Measurements from ENCODE around the gene DUSP6.
"Not testable (repeated sequence)": the region's sequence is repeated elsewhere in the genome, so short reads cannot be mapped to it uniquely, and the experiment has no call there.

The DUSP6 gene

DNA sequence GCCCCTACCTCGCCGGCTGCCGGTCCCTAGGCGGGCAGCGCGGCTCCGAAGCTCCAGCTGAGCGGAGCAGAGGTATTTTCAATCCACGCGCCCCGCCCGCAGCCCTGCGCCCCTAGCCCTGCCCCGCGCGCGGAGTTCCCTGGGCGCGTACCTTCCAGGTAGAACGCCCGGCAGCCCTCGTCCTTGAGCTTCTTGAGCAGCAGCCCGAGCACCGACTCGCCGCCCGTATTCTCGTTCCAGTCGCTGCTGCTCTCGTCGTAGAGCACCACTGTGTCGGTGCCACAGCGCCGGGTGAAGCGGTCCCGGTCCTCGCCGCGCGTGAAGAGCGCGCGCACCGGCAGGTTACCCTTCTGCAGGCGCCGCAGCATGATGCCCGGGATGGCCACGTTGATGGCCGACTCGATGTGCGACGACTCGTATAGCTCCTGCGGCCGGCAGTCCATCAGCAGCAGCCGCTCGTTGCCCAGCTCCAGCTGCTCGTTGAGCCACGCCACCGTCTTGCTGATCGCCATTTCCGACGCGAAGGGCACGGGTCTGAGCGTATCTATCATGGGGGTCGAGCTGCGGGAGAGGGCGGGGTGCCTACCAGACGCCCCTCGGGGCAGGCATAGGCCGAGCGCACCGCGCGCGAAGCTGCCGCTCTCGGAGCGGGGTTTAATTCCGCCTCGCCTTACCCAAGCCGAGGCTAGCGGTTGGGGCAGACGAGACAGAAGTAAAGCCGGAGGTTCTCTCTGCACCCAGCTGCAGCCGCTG is 636 bp downstream of the DUSP6 start:
- peak; percentile 78 for DNase-seq

DNA sequence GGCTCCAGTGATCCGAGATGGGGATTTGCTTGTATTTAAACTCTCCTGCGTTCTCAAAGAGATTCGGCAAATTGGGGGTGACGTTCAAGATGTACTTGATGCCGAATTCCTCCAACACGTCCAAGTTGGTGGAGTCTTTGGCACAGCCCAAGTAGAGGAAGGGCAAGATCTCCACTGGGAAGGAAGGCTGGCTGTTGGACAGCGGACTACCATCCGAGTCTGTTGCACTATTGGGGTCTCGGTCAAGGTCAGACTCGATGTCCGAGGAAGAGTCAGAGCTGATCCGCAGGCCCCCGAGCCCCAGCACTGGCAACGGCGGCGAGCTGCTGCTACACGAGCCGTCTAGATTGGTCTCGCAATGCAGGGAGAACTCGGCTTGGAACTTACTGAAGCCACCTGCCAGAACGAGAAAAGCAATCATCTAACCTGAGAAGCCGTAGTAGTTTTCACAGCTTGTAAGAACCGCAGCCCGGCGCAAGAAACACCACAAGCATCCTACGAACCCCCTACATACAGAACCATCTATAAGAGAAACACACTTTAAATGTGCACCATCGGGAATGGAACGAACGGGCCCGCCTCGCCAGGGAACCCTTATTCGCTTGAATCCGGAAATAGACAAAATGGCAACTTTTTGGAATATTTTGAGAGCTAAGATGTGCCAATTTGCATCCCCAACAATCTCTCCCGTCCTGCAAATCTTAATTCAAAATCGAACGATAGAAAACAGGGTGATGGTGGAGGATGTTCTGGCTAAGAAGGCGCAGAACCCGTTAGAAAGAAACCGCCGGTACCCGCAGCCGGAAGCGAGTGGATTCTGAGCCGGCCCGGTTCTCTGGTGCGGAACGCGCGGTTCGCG is 1.4 kb downstream of the DUSP6 start:
- peak; percentile 65 for DNase-seq

- DNase-seq: no peak
Observed at GRCh38 chr12:89350260-89350629, 2.1 kb downstream of the DUSP6 start.

DNA sequence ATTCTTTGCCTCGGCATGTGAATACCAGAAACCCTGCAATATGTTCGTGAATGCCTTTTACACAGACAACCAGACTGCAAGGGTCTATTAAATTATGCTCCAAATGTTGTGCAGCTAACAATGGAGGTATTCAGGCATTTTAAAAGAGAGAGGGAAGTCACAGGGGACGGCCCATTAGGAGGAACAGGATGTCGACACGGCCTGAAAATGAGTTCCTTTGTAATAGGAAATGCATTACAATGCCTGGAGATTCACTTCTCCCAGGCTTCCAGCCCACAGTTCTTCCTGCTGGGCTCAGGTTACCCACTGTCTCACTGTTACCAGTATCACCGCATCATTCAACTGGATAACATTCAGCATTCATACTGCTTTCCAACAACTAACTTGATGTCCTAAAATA is 2.5 kb downstream of the DUSP6 start:
- no peak for DNase-seq

DNA sequence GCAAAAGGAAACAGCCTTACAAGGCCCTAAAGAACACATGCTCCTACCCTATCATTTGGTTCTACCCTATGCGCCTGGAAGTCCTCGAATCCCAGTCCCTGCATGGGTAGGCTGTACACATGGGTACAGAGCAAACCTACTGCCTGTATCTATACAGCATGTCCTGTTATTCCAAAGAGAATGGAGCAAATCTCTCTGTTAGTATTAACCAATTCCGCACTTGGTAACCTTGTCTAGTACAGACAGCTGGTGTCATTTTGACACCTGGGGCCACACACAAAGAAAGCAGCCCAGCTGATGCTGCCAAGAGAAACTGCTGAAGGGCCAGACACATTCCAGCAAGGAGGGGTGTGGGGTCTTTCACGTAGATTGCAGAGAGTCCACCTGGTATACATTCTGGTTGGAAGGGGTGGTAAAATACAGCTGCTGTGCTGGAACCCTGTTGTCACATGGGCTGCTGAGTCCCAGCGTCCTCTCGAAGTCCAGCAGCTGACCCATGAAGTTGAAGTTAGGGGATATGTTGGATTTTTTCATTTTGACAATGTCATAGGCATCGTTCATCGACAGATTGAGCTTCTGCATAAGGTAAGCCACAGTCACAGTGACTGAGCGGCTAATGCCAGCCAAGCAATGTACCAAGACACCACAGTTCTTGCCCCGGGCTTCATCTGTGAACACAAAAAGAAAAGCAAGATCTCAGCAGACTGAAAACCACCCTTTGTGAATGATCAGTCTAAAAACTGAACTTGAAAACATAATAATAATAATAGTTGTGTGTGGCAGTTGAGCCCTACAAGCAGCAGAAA is 3.2 kb downstream of the DUSP6 start:
- DNase-seq: no peak

DNA sequence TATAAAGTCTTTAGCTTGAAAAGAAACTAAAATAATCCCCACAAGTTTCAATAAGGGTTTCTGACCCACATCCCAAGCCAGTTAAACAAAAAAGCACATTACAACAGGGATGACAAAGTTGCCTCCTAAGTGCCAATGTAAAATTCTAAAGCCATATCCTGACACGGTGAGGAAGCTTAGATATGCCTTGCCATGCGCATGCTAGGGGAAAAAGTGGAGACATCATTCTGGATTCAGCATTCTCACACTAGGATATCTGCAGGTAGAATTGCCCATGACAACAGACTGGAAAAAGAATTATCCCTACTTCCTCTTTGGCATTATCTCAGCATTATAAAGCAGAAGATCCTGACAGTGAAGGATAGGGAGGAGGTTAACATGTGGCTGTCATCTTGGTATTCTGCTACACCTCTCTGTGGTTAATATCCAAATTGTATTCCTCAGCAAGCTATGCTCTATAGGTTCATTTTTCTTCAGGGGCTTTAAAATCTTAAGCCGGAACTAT is 4.9 kb downstream of the DUSP6 start:
- DNase-seq: no peak

GRCh38 chr12:89346741-89347324 is 5.5 kb downstream of the DUSP6 start:
- DNase-seq: no peak

GRCh38 chr12:89345830-89346740 is 6.2 kb downstream of the DUSP6 start:
- no peak for DNase-seq

DNA sequence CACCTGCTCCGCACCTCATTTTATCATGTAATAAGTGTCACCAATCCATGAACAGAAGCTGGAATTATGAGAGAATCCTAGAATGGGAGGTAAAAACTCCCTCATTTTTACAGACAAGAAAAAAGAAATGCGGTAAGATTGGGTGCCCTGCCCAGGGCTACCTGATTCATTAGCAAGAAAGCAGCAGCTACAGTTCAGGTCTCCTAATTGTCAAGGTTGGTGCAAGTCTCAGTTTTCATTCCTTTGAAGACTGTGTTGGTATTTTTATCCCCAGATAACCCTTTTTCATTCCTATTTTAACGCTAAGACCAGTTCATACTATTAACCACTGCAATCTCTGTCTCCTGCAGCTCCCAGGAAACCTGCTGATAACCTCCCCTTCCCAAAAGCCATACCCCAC is 6.9 kb downstream of the DUSP6 start:
- DNase-seq: no peak

DNA sequence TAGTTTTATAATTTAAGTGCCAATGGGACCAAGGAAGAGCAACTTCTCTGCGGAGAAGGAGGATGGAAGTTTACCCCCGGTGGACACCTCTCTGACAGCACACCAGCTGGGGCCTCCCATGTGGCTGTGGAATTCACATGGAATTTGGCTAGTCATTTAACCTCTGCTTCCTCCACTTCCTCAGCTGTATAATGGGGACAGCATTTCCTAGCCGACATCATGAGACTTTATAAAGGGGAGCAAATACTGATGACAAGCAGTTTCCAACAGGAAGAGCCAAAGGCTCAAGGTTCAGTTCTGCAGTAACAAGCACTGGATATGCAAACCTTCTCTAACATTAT is 7.5 kb downstream of the DUSP6 start:
- DNase-seq: no peak

DNA sequence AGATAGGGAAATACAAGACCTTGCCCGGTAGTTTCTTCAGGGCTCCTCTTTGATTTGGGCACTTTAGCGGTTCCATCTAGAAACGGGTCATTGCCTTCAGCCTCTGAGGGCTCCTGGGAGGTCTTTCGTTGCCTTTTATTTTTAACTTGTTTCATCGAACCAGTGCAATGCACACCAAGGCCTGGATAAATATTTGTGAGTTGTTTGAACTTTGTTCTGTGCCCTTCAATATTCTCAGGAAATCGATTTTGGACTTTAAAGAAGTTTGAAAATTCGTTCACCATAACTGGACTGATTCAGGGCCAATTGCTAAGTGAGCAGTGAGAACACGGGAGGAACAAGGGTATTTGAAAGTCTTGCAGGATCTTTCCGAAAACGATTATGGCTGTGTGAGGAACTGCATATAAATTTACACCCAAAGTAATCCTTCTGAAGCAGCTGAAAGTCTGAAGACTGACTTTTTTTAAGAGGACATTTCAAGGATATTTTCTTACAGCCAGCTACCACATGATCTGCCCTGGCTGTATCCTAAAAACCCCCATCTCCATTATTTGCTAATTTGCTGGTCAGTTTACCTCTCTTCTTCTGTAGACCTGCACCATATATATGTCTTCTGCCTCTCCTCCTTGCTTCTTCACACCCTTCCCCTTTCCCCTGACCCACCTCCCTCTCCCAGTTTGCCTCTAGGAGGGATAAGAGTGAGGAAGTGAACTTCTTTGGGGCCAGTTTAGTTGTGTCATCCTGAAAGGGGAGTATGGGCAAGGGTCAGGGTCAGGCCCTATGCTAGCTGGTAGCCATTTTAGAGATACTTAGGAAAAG is 8.0 kb downstream of the DUSP6 start:
- no peak for DNase-seq

- no peak for DNase-seq
Observed at GRCh38 chr12:89343127-89343526, 9.2 kb downstream of the DUSP6 start.

GRCh38 chr12:89340861-89341260 is 11.4 kb downstream of the DUSP6 start:
- DNase-seq: no peak

DNA sequence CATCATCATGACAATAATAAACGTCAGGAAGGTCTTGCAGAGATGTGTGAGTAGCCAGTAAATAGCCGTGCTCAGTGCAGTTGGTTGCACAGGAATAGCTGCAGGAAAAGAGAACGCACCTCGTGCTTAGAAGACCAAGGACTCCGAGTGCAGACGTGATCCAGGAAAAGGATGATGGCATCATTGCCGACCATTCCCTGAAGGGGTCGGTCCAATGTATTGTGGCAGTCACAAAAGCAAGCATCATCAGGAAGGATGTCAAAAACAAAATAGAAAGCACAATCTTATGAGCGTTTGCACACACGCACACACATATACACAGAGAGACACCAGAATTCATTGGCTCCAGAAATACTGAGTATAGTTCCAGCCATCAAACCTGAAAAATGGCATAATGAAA is 12.8 kb downstream of the DUSP6 start:
- no peak for DNase-seq

GRCh38 chr12:89337136-89337535 is 15.2 kb downstream of the DUSP6 start:
- not testable (repeated sequence) for DNase-seq

GRCh38 chr12:89335452-89336244 is 16.7 kb downstream of the DUSP6 start:
- no peak for DNase-seq

GRCh38 chr12:89334548-89335169 is 17.6 kb downstream of the DUSP6 start:
- no peak for DNase-seq

DNA sequence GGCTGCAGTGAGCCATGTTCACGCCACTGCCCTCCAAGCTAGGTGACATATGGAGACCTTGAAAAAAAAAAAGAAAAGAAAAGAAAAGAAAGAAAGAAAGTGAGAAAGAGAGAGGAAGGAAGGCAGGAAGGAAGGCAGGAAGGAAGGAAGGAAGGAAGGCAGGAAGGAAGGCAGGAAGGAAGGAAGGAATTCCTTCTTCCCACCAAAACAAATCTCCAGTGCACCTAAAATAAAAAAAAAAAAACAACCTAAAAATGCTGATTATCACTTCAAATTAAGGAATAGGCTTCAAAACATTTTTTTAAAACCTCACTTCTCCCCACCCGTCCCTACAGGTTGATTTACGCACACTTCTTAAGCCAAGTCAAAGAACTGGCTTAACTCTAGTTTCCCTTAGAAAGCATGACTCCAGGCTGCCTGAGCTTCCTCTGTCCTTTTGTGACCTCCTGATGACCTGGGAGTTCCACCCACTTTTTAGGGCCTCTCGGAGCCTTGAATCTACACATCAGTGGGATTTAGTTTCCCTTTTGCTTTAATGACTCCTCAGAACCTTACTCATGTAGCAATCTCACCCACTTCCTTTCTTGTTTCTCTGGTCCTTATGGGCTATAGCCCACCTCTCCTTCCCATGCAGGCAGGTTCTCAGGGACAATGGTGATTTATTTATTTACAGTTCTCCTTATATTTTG is 18.6 kb downstream of the DUSP6 start:
- no peak for DNase-seq
